Colon (tissue), 2 donors: Measurements from ENCODE around the gene FCN2.

ENCODE experiments used
- FAIRE-seq: peaks from 2 replicates; lab custom pipeline; 2012; peaks lifted over from hg19 to GRCh38; lab: Jason Lieb, UNC
- donor health status: control.
- donor health status: control.

Gene FCN2

DNA sequence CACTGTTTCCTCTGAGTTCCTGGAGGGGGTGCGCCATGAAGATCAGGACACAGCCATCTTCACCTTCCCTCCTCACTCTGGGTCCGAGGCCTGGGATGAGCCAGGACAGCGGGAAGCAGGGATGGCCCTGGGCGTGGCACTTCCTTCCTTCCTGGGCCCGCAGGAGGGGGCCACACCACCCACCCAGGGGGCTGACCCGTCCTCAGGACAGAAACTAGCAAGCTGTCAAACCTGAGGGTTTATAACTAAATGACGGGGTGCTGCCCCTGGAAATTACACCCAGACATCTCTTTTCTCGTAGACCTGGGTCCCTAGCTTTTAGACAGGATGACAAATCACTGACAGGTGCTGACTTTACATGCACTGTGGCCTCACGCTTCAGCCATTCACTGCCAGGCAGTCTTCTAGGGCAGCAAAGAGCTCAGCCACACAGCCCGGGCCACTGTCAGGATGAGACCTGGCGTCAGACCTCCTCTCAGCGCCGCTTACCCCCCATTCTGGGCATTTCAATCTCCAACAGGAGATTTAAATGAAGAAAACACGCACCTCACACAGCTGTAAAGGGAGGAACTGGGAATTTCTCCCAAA lies 8.1 kb downstream of the FCN2 start:
- FAIRE-seq = no peak

DNA sequence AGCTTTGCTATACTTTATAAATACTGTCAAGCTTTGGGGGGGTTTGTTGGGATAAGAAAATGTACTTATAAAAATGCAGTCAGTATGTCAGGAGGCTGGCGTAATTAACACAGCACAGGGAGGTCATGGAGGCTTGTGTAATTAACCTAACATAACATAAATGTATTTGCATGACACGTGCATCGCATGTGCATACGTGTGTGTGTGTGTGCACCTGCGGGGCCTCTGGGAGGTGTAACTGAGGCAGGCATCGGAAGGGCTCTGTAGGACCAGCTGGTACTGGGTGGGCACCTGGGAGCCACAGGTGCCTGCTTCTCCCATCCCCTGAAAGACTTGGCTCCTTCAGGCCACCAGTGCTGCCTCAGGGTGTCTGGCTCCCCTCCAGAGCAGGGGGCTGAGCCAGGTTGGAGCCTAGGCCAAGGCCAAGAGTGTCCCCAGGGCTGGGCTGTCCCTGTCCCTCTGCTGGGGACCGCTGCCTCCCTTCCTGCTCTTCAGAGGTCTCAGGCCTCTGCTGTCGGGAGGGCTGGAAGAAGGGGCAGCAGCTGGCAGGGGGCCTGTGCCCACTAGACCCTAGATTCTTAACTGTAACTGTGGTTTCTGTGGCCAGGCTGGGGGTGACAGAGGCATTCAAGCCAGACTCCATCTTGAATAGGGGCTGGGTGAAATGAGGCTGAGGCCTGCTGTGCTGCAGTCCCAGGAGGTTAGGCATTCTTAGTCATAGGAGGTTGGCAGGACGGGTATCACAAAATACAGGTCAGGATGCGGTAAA lies 9.0 kb downstream of the FCN2 start:
- no peak for FAIRE-seq

- FAIRE-seq = no peak
Measured at GRCh38 chr9:134890155-134890495, 9.5 kb downstream of the FCN2 start.

GRCh38 chr9:134891053-134891452 lies 10.4 kb downstream of the FCN2 start:
- no peak for FAIRE-seq

- FAIRE-seq = no peak
Measured at GRCh38 chr9:134891713-134892112, 11.1 kb downstream of the FCN2 start.

DNA sequence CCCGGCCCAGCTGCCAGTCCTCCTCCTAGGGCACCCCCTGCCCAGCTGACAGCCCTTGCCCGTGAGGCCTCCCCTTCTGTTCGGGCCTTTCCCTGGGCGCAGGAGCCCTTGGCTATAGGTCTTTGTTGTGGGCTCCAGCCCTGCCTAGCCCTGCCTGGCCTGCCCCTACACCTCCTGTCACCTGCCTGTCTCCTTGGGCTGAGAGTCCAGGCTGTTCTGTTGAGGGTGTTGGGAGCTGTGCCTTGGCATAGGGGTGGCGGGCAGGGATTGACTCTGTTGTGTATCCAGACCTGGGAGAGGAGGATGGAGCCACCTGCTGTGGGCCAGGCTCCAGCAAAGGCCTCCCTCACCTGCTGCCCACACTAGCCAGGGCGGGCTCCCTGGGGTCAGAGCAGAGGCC lies 11.6 kb downstream of the FCN2 start:
- FAIRE-seq = no peak

GRCh38 chr9:134892820-134893420 lies 12.3 kb downstream of the FCN2 start:
- FAIRE-seq = no peak

- FAIRE-seq = no peak
Measured at GRCh38 chr9:134894136-134894860, 13.7 kb downstream of the FCN2 start.

GRCh38 chr9:134895097-134895496 lies 14.5 kb downstream of the FCN2 start:
- FAIRE-seq = no peak

- no peak for FAIRE-seq
Measured at GRCh38 chr9:134895567-134895907, 14.9 kb downstream of the FCN2 start.

DNA sequence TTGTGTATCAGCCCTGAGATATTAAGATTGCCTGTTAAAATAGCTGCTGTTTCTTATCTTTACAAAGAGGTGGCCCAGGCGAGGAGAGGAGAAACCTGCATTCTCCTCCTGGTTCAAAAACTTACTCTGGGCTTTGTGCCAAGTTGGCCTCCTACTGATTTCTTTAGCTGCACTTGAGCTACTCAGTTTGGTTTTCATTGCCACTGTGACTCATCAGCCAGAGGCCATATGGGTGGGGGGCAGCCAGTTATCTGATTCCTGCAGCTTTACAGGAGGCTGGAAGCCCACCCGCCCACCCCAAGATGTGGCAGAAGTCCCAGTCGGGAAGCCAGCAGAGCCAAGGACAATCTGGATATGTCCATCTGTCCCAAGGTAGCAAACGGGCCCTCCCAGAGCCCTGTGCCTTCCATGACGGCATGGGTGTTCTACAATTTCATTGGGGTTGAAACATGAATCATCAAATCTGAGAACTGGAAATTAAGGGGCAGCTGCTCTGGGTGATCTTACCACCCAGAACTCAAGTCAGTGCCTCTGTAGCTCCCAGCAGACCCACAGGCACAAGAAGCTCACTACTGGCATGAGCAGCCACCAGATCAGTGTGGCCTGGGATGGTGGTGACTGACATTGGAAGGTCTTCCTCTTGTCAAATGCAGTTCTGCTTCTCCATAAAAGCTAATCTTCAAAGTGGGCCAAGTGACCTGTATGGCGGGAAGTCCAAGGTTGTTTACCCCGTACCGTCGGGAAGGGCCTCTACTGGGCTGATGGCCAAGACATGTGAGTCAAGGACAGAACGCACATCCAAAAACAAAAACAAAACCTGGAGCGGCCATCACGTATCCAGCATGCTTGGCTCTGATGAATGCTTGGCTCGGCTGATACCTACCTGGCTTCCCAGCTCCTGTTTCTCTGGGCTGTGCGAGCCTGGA lies 15.6 kb downstream of the FCN2 start:
- no peak for FAIRE-seq

DNA sequence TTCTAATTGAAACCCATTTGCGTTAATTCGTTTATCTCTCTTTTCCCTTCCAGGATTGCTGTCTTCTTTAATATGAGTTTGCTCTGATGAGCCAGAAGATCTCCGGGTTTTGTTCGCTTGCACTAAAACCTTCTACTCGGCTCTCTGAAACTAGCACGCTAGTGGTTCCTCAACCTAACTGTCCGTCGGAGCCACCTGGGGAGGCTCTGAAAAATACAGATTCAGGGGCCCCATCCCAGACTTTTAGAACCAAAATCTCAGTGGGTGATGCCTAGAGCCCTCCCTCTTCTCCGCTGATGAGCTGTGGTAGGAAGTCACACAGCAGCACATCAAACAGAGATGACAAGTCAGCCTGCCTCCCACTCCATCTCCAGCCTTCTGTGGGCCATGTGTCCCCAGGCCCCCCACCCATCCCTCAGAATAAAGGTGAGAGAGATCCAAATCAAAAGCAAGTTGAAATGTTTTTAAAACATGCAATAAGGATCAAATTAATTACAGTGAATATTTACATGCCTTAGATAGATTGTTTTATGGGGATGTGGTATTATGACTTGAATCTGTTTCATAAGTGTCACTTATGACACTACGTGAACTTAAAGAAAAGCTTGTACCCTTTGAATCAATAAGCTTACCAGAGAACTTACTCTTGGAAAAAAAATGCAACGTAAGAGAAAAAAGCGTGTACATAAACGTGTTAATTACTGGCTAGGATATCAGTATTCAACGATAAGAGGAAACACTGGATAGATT lies 16.4 kb downstream of the FCN2 start:
- FAIRE-seq = no peak

DNA sequence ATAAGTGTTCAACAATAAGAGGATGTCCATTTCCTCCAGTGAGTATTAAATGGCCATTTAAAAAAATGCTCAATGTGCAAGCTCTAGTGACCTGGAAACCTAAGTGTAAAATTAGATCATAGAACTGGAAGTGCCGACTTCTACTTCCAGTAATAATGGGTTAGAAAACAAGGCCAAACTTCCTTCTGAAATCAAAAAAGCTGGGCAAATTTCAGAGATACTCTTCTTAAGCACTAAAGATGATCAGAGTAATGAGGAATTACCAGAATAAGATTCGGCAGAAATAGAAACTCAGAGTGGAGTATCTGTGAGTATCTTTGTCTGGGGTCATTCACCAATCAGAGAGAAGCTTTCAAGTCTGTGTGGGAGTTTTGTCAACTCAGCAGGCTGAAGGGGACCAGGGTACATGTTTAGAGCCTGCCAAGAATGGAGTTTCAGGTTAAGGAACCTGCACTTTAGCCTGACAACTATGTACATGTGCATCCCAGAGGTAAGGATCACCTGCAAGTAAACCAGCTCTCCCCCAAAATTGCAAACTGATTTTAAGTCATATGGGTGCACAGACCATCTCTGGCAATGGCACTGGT lies 17.1 kb downstream of the FCN2 start:
- no peak for FAIRE-seq

GRCh38 chr9:134898319-134898718 lies 17.7 kb downstream of the FCN2 start:
- no peak for FAIRE-seq

- FAIRE-seq = no peak
Measured at GRCh38 chr9:134899168-134899567, 18.6 kb downstream of the FCN2 start.

DNA sequence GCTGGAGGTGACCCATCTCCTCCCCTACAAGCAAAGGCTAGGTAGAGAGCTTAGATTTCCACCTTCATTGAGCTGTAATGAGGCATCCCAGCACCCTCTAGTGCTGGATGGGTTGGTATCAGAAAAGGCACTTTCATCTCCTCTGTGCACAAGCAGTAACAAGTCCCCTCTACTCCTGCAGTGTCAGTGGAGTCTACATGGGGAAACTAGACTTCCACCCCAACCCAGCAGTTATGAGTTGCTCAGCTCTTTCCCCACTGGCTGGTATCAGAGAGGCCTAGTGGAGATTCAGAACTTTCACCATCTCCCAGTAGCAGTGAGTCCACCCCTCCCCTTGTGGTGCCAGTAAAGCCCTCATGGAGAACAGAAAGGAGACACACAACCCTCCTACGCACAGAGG lies 19.2 kb downstream of the FCN2 start:
- FAIRE-seq = no peak

DNA sequence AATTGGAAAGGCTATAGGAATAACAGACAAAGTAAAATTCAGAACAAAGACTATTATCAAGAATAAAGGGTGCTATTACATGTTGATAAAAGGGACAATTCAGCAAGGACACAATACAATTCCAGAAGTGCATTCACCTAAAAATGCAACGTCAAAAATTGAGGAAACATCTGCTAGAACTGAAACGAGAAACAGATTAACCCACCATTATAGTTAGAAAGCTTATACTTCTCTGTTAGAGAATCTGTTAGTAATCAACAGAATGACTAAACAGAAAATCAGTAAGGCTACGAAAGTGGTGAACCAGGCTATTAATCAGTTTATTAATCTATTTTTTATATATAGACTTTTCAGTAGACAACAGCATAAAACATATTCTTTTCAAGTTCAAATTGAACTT lies 22.3 kb downstream of the FCN2 start:
- FAIRE-seq = no peak

GRCh38 chr9:134908524-134909309 lies 28.1 kb downstream of the FCN2 start:
- FAIRE-seq = no peak

DNA sequence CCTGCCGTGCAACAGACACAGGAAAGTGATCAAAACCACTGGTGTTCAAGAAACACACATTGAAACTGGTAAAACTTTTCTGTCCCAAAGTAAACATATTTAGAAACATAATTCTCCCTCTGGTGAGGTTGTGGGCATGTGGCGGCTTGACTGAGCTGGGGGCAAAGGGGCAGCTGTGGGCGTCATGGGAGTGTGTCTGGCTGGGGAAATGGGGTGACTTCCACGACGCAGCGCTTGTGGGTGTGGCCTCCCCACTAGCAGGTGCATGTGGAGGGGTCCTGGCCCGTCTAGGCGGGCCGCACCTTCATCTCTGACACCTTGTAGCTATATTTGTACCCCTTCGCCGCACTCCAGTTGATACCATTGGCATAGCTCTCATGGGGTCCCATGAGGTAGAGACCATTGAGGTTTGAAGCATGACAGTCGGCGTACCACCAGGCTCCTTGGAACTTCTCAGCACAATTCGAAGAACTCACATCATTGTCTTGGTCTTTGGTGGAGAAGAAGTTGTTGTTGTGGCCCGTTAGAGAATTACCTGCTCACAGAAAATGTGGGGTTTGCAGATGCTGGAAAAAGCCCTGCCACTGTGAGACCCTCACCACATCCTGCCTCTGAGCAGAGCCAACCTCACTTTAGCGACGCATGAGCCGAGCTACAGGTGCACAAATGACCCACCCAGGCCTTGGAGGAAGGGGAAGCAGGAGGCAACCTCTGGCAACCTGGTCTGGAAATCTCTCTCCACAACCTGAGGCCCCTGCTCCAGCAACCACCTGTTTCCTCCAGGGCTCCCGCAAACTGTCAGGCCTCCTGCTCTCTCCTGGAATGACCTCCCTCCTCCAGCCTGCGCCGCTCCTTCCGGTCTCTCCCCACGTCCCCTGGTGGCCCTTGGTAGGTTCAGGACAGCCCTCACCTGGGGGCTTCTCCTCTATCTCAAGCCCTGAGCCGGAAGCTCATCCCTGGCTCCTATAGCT lies 29.2 kb downstream of the FCN2 start:
- no peak for FAIRE-seq
